ENCODE data around the gene PRODH. TPM values are rescaled to one million over a fixed set of nuclear protein-coding genes. Genes with fewer than 3 reads are reported as not detected.
"Not testable (repeated sequence)": the region's sequence is repeated elsewhere in the genome, so short reads cannot be mapped to it uniquely, and the experiment has no call there.

PRODH gene
- total RNA-seq, 1 donor from 2014 or later, result 5.9 TPM

DNA sequence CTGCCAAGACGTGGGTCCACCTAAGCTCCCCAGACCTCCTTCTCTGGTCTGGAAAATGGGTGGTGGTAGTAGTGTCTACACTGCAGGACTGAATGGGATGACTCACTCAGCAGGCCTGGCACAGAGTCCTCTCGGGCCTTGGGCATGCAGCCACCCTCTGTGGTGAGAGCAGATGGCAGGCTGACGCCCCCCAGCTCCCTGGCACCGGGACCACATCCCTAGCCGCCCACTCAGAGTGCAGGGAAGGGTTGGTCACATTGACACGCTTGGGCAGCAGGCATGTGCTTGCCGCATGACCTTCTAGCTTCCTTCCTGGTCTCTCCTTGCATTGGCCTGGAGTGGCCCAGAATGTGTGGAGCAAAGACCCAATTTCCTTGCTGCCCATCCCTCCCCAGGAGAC is 30.7 kb upstream of the PRODH start:
- Mint-ChIP-seq H3K27ac (ENCODE audit: unreplicated experiment) (no peak overlapping the region), H3K4me3 (ENCODE audit: unreplicated experiment) (no peak overlapping the region), H3K9me3 (ENCODE audit: low read depth) (no peaks in the 10 kb centered on the region), H3K27me3 (ENCODE audit: low read depth) (peaks cover 4% of the 10 kb centered on the region), H3K4me1 (ENCODE audit: low read depth) (peaks cover 3% of the 10 kb centered on the region), H3K36me3 (ENCODE audit: low read depth) (no peaks in the 10 kb centered on the region)
- DNase-seq (ENCODE audit: low spot score), result peak; percentile 90
- TF ChIP-seq CTCF (IDR thresholded peaks at IDR 0.05), result no peak

- Mint-ChIP-seq H3K9me3 (ENCODE audit: low read depth) (no peaks in the 10 kb centered on the region), H3K4me1 (ENCODE audit: low read depth) (peaks cover 3% of the 10 kb centered on the region), H3K27me3 (ENCODE audit: low read depth) (peaks cover 3% of the 10 kb centered on the region), H3K27ac (ENCODE audit: unreplicated experiment) (no peak overlapping the region), H3K36me3 (ENCODE audit: low read depth) (no peaks in the 10 kb centered on the region), H3K4me3 (ENCODE audit: unreplicated experiment) (no peak overlapping the region)
- DNase-seq (ENCODE audit: low spot score), result peak; percentile 78
- no peak for TF ChIP-seq CTCF (IDR thresholded peaks at IDR 0.05)
These were observed 29.7 kb upstream of the PRODH start for GRCh38 chr22:18965526-18966421.

GRCh38 chr22:18964501-18965265 is 28.6 kb upstream of the PRODH start:
- H3K4me3 Mint-ChIP-seq (ENCODE audit: unreplicated experiment); H3K9me3 Mint-ChIP-seq (ENCODE audit: low read depth); H3K4me1 Mint-ChIP-seq (ENCODE audit: low read depth); H3K27me3 Mint-ChIP-seq (ENCODE audit: low read depth); H3K36me3 Mint-ChIP-seq (ENCODE audit: low read depth); H3K27ac Mint-ChIP-seq (ENCODE audit: unreplicated experiment): not testable (repeated sequence)
- peak; percentile 67 for DNase-seq (ENCODE audit: low spot score)

GRCh38 chr22:18964051-18964450 is 28.0 kb upstream of the PRODH start:
- not testable (repeated sequence) for H3K4me1 Mint-ChIP-seq (ENCODE audit: low read depth); H3K27ac Mint-ChIP-seq (ENCODE audit: unreplicated experiment); H3K27me3 Mint-ChIP-seq (ENCODE audit: low read depth); H3K36me3 Mint-ChIP-seq (ENCODE audit: low read depth); H3K4me3 Mint-ChIP-seq (ENCODE audit: unreplicated experiment); H3K9me3 Mint-ChIP-seq (ENCODE audit: low read depth)
- DNase-seq (ENCODE audit: low spot score), result peak; percentile 75

DNA sequence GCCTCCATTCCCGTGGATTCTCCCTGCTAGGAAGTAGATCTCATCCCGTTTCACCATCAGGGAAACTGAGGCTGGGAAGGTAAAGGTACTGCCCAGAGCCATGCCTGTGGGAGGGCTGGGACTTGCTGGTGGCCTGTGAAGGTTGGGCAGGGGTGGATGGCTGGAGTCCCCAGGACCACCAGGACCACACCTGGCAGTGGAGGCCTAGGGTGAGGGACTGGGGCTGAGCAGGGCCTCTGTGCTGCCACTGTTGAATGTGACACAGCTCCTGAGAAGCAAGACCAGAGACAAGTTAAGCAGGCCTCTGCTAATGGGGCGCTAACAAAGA is 26.2 kb upstream of the PRODH start:
- Mint-ChIP-seq H3K27ac (ENCODE audit: unreplicated experiment) (no peak overlapping the region), H3K9me3 (ENCODE audit: low read depth) (no peaks in the 10 kb centered on the region), H3K27me3 (ENCODE audit: low read depth) (no peaks in the 10 kb centered on the region), H3K4me3 (ENCODE audit: unreplicated experiment) (no peak overlapping the region), H3K36me3 (ENCODE audit: low read depth) (no peaks in the 10 kb centered on the region), H3K4me1 (ENCODE audit: low read depth) (no peaks in the 10 kb centered on the region)
- TF ChIP-seq CTCF (IDR thresholded peaks at IDR 0.05), result no peak
- DNase-seq (ENCODE audit: low spot score), result no peak

GRCh38 chr22:18961632-18962307 is 25.7 kb upstream of the PRODH start:
- DNase-seq (ENCODE audit: low spot score), result peak; percentile 74
- H3K9me3 Mint-ChIP-seq (ENCODE audit: low read depth); H3K27ac Mint-ChIP-seq (ENCODE audit: unreplicated experiment); H3K4me3 Mint-ChIP-seq (ENCODE audit: unreplicated experiment); H3K4me1 Mint-ChIP-seq (ENCODE audit: low read depth); H3K27me3 Mint-ChIP-seq (ENCODE audit: low read depth); H3K36me3 Mint-ChIP-seq (ENCODE audit: low read depth): not testable (repeated sequence)

- not testable (repeated sequence) for H3K4me1 Mint-ChIP-seq (ENCODE audit: low read depth); H3K27ac Mint-ChIP-seq (ENCODE audit: unreplicated experiment); H3K36me3 Mint-ChIP-seq (ENCODE audit: low read depth); H3K4me3 Mint-ChIP-seq (ENCODE audit: unreplicated experiment); H3K9me3 Mint-ChIP-seq (ENCODE audit: low read depth); H3K27me3 Mint-ChIP-seq (ENCODE audit: low read depth)
- peak; percentile 67 for DNase-seq (ENCODE audit: low spot score)
These were observed 25.1 kb upstream of the PRODH start for GRCh38 chr22:18961201-18961600.

DNA sequence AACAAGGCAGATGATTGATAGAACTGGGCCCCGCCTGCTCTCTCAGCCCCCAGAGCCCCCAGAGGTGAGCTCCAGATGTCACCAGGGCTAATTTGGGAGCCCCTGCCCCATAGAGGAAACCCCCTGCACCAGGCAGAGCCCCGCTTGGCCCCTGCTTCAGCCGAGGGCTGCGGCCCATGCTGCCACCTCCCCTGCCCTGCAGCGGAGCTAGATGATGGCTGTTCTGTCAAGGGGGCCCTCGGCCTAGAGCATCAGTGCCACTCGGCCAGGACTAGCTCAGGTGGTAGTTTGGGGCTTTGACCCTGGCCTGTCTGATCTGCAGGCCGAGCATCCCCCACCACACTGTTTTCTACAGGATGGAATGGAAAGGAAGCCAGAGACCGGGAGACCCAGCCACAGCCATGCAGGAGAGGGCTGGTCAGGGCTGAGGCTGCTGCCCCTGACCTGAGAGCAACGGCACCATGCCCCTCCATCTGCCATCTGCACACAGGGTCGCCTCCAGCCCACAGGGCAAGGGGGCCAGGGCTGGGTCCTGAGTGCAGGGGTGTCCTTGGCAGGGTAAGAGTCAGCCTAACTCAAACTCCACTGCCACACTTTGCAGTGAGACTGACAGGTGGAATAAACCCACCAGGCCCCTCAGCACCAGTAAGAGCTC is 24.2 kb upstream of the PRODH start:
- H3K9me3 Mint-ChIP-seq (ENCODE audit: low read depth); H3K27ac Mint-ChIP-seq (ENCODE audit: unreplicated experiment); H3K36me3 Mint-ChIP-seq (ENCODE audit: low read depth); H3K27me3 Mint-ChIP-seq (ENCODE audit: low read depth); H3K4me1 Mint-ChIP-seq (ENCODE audit: low read depth); H3K4me3 Mint-ChIP-seq (ENCODE audit: unreplicated experiment): not testable (repeated sequence)
- DNase-seq (ENCODE audit: low spot score), result peak; percentile 46

GRCh38 chr22:18959741-18960140 is 23.6 kb upstream of the PRODH start:
- not testable (repeated sequence) for H3K27ac Mint-ChIP-seq (ENCODE audit: unreplicated experiment); H3K4me3 Mint-ChIP-seq (ENCODE audit: unreplicated experiment); H3K4me1 Mint-ChIP-seq (ENCODE audit: low read depth); H3K36me3 Mint-ChIP-seq (ENCODE audit: low read depth); H3K9me3 Mint-ChIP-seq (ENCODE audit: low read depth); H3K27me3 Mint-ChIP-seq (ENCODE audit: low read depth)
- DNase-seq (ENCODE audit: low spot score), result peak; percentile 80
